Progenitor cell of endocrine pancreas (in vitro differentiated cells): ENCODE data around the gene IQCK. TPM values are rescaled to one million over a fixed set of nuclear protein-coding genes. Genes with fewer than 3 reads are reported as not detected.

Experiments used
- DNase-seq: peaks from one replicate; pipeline ENCODE4 v3.0.0; 2021; ENCODE audit warnings: low spot score; ENCODE audit not compliant: unreplicated experiment
- H3K27ac Mint-ChIP-seq: 2 replicates; pipeline ENCODE4 v1.8.0; 2021; ENCODE audit warnings: mild to moderate bottlenecking, moderate library complexity, mixed read lengths
- H3K27me3 Mint-ChIP-seq: 2 replicates; pipeline ENCODE4 v1.8.0; 2021; ENCODE audit warnings: mixed read lengths
- H3K36me3 Mint-ChIP-seq: 2 replicates; pipeline ENCODE4 v1.8.0; 2022; ENCODE audit warnings: mixed read lengths; ENCODE audit not compliant: insufficient read depth
- H3K4me1 Mint-ChIP-seq: 2 replicates; pipeline ENCODE4 v1.8.0; 2021; ENCODE audit warnings: low read depth, mixed read lengths
- H3K4me3 Mint-ChIP-seq: 2 replicates; pipeline ENCODE4 v1.8.0; 2021; ENCODE audit warnings: low read depth, mild to moderate bottlenecking, moderate library complexity, mixed read lengths
- H3K9me3 Mint-ChIP-seq: 2 replicates; pipeline ENCODE4 v1.8.0; 2021; ENCODE audit warnings: low read depth, mixed read lengths
- CTCF ChIP-seq: fragments of 200-600 bp; sonication (generic); IDR thresholded peaks from one replicate; pipeline ENCODE4 v1.5.0; 2021; ENCODE audit warnings: antibody characterized with exemption, mild to moderate bottlenecking; ENCODE audit not compliant: unreplicated experiment
- total RNA-seq: library from RNA; stranded (reverse); gene quantifications from 2 replicates; pipeline ENCODE4 v1.2.1, GENCODE V29; 2021

The IQCK gene
- total RNA-seq, 1 donor from 2014 or later = 33.2 TPM

GRCh38 chr16:19823322-19823721, 105.3 kb downstream of the IQCK start:
- DNase-seq = no peak
- Mint-ChIP-seq H3K9me3 (no peaks in the 10 kb centered on the region), H3K27ac (no peak overlapping the region), H3K4me1 (peaks cover 2% of the 10 kb centered on the region), H3K27me3 (no peaks in the 10 kb centered on the region), H3K4me3 (no peak overlapping the region), H3K36me3 (peaks cover 6% of the 10 kb centered on the region)
- TF ChIP-seq CTCF = no peak

- DNase-seq = no peak
- H3K4me3 Mint-ChIP-seq = no peak overlapping the region
These were observed 106.1 kb downstream of the IQCK start for GRCh38 chr16:19824216-19824615.

GRCh38 chr16:19829844-19830692, 112.0 kb downstream of the IQCK start:
- peaks cover 2% of the 10 kb centered on the region for H3K4me1 Mint-ChIP-seq
- TF ChIP-seq CTCF = no peak
- no peaks in the 10 kb centered on the region for H3K27me3 Mint-ChIP-seq
- no peak overlapping the region for H3K4me3 Mint-ChIP-seq
- DNase-seq = no peak
- H3K9me3 Mint-ChIP-seq = no peaks in the 10 kb centered on the region
- H3K36me3 Mint-ChIP-seq = peaks cover 3% of the 10 kb centered on the region
- H3K27ac Mint-ChIP-seq = no peak overlapping the region

More at GRCh38 chr16:19824216-19824615, 106.1 kb downstream of the IQCK start:
- H3K27me3 Mint-ChIP-seq = no peaks in the 10 kb centered on the region
- peaks cover 2% of the 10 kb centered on the region for H3K4me1 Mint-ChIP-seq
- TF ChIP-seq CTCF = no peak
- no peak overlapping the region for H3K27ac Mint-ChIP-seq
- H3K36me3 Mint-ChIP-seq = peaks cover 5% of the 10 kb centered on the region
- no peaks in the 10 kb centered on the region for H3K9me3 Mint-ChIP-seq

GRCh38 chr16:19830902-19831560, 113.0 kb downstream of the IQCK start:
- Mint-ChIP-seq H3K27me3 (no peaks in the 10 kb centered on the region), H3K36me3 (peaks cover 3% of the 10 kb centered on the region), H3K9me3 (no peaks in the 10 kb centered on the region), H3K4me3 (no peak overlapping the region), H3K27ac (no peak overlapping the region), H3K4me1 (peaks cover 2% of the 10 kb centered on the region)
- no peak for TF ChIP-seq CTCF
- no peak for DNase-seq

- DNase-seq = no peak
- Mint-ChIP-seq H3K9me3 (no peaks in the 10 kb centered on the region), H3K27me3 (no peaks in the 10 kb centered on the region), H3K4me3 (no peak overlapping the region), H3K4me1 (peaks cover 2% of the 10 kb centered on the region), H3K27ac (no peak overlapping the region), H3K36me3 (peaks cover 3% of the 10 kb centered on the region)
- no peak for TF ChIP-seq CTCF
These were observed 113.6 kb downstream of the IQCK start for GRCh38 chr16:19831678-19832077.
